Activated CD4-positive, alpha-beta T cell treated with anti-CD3 and anti-CD28 coated beads, Interleukin-2, amount 10 ng/mL, durations not matched to agents 24 days and 14 days (primary cell): ENCODE results near the gene KLHL2. TPM values are rescaled to one million over a fixed set of nuclear protein-coding genes. Genes with fewer than 3 reads are reported as not detected.

Source experiments
- DNase-seq: peaks from one replicate; pipeline ENCODE4 v3.0.0; 2022
- H3K27ac Mint-ChIP-seq: one replicate; pipeline ENCODE4 v1.8.0; 2022; ENCODE audit warnings: mild to moderate bottlenecking, mixed read lengths
- H3K27me3 Mint-ChIP-seq: one replicate; pipeline ENCODE4 v1.8.0; 2022; ENCODE audit warnings: mixed read lengths
- H3K36me3 Mint-ChIP-seq: one replicate; pipeline ENCODE4 v1.8.0; 2022; ENCODE audit warnings: low read depth, mild to moderate bottlenecking, mixed read lengths
- H3K4me1 Mint-ChIP-seq: one replicate; pipeline ENCODE4 v1.8.0; 2021; ENCODE audit warnings: mixed read lengths
- H3K4me3 Mint-ChIP-seq: one replicate; pipeline ENCODE4 v1.8.0; 2022; ENCODE audit warnings: mild to moderate bottlenecking, moderate library complexity, mixed read lengths
- H3K9me3 Mint-ChIP-seq: one replicate; pipeline ENCODE4 v1.8.0; 2021; ENCODE audit warnings: mixed read lengths
- intact Hi-C: fragments of 100-400 bp; cut with micrococcal nuclease; formaldehyde crosslinking; loops from one replicate; pipeline ENCODE4 v1.15.1; 2023
- total RNA-seq: library from RNA; stranded (reverse); gene quantifications from 2 replicates; pipeline ENCODE4 v1.2.3, GENCODE V29; 2022

Gene KLHL2
- total RNA-seq, 1 donor from 2014 or later, result 39.5 TPM

DNA sequence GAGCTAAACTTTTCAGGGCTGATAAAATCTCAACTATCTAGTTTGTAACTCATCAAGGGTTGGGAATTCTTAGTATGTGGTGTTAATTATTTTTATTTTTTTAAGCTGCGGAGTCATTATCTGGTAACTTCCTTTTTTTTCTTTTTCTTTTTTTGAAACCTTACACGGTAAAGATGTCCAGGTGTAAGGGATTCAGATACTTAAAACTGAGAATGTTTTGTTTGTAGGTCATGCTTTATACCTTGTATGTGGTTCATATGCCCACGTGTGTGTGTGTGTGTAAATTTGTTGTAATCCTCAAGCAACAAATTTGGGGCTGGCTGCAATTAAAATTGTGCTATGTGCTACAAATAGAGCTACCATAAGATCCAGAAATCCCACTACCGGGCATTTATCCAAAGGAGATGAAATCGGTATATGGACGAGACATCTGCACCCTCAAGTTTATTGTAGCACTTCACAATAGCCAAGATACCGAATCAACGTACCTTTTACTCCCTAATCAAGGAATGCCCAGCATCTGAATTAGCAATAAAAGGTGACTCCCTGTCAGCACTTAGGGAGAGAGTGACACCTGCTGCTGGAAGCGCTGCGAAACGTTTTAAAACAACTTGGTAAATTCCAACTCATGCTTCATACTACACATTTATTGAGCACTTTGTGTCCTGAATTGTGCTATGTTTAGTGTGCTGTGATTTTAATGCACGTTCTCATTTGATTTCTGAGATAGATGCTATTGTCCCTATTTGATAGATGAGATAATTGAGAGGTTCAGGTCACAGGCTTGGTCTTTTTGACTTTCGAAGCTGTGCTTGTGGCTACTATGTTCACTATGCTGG lies 136.2 kb downstream of the KLHL2 start:
- no peaks in the 10 kb centered on the region for H3K9me3 Mint-ChIP-seq

DNA sequence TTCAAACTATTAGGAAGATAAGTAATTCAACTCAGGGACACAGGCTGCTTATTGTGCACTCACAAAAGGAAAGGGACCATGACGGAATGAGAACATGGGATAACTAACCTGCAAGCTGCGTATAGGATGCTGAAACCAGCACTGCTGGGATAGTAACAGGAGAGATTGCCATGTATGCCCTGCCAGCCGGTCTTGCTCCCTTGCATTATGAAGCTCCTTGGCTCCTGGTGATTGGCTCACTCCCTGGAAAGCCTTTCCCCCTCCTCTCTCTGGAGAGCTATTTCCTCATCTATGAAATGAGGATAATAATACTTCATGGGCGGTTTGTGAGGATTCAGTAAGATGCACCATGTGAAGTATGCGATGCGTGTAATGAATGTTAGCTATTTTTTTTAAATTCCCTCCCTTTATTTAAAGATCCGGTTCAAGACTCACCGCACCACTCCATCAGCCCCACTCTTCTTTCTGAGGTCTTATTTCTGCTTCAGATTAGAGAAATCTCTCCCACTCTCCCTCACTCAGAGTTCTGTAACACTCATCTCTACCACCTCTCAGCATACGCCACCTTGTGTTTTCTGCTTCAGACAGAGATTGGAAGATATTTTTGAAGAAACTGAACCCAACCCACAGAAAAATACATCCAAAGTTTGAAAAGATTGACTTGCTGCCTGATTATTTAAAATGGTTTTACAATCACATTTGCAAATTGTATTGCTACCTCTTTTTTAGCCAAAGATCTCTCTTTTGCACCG lies 138.5 kb downstream of the KLHL2 start:
- no peak for DNase-seq
- Mint-ChIP-seq H3K36me3 (peaks cover 18% of the 10 kb centered on the region), H3K4me1 (peaks cover 2% of the 10 kb centered on the region), H3K9me3 (no peaks in the 10 kb centered on the region), H3K27ac (no peak overlapping the region), H3K4me3 (no peak overlapping the region), H3K27me3 (peaks cover 2% of the 10 kb centered on the region)
- intact Hi-C loops, result no loop called here

More for the DNA sequence above, 136.2 kb downstream of the KLHL2 start:
- H3K36me3 Mint-ChIP-seq, result peaks cover 28% of the 10 kb centered on the region
- peaks cover 2% of the 10 kb centered on the region for H3K4me1 Mint-ChIP-seq
- no peaks in the 10 kb centered on the region for H3K27me3 Mint-ChIP-seq
- H3K4me3 Mint-ChIP-seq, result no peak overlapping the region
- peak; percentile 66 for DNase-seq
- H3K27ac Mint-ChIP-seq, result no peak overlapping the region
- intact Hi-C loops, result loop anchor here (1.0 kb wide), 1 partner anchor 212 kb away; no protein-coding TSS in a partner anchor

DNA sequence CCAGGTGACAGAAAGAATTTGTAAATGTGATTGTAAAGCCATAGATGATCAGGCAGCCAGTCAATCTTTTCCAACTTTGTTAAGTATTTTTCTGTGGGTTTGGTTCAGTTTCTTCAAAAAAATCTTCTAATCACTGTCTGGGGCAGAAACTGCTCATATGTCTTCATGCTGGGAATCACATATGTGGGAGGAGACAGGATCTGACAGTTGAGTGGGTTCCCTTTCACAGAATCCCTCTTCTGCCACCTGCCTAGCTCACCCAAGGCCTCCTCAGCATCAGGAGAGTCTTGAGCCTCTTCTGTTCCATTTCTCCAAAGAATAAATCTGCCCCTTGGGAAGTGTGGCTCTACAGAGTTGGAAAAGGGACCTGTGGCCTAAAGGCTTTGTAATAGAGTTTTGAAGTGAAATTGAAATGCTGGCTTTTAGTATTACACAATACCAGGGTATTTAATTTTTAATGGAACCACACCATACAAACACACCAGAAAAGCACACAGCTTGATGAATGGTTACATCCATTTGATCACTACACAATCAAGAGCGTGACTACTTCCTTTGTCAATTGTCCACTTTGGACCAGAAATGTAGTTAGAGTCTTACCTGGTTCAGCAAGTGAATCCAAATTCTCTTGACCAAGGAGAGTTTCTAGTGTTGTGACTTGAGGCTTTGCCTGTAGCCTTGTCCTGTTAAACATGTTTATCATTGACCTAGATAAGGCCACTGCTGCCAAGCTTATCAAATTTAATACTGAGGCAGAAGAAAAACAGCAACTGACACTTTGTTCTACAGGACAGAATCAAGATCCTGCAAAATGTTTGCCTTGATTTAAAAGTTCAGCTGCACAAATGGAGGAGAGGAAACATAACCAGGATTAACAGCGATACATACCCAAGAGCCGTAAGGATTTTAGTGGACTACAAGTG lies 140.5 kb downstream of the KLHL2 start:
- peaks cover 2% of the 10 kb centered on the region for H3K4me1 Mint-ChIP-seq
- H3K36me3 Mint-ChIP-seq, result peaks cover 8% of the 10 kb centered on the region
- no peaks in the 10 kb centered on the region for H3K9me3 Mint-ChIP-seq
- no peak overlapping the region for H3K27ac Mint-ChIP-seq
- no peak for DNase-seq
- intact Hi-C loops, result no loop called here
- H3K27me3 Mint-ChIP-seq, result peaks cover 6% of the 10 kb centered on the region
- no peak overlapping the region for H3K4me3 Mint-ChIP-seq

DNA sequence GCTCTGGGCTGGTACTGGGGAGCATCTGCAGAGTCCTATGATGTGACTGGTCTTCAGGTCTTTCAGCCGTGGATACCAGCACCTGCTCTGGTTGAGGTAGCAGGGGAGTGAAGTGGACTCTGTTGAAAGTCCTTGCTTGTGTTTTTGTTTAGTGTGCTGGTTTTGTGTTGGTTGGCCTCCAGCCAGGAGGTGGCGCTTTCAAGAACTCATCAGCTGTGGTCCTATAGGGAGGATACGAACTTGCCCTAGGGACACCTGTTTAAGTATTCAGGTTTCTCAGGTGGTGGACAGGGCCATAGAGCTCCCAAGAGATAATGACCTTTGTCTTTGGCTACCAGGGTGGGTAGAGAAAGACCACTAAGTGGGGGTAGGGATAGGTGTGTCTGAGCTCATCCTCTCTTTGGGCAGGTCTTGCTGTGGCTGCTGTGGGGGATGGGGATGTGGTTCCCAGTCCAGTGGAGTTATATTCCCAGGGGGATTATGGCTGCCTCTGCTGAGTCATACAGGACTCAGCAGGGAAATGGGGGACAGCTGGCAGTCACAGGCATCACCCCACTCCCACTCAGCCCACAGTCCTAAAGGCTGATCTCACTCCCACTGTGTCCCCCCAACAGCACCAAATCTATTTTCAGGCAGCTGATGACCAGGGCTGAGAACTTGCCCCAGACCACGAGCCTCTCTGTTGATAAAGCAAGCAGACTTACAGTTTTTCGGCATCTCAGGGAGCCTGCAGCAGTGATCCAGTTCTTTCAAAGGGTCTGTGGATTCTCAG lies 144.2 kb downstream of the KLHL2 start:
- H3K27ac Mint-ChIP-seq, result no peak overlapping the region
- no peaks in the 10 kb centered on the region for H3K4me1 Mint-ChIP-seq
- no peak overlapping the region for H3K4me3 Mint-ChIP-seq
- no peaks in the 10 kb centered on the region for H3K9me3 Mint-ChIP-seq
- intact Hi-C loops, result no loop called here
- DNase-seq, result no peak
- peaks cover 18% of the 10 kb centered on the region for H3K27me3 Mint-ChIP-seq
- no peaks in the 10 kb centered on the region for H3K36me3 Mint-ChIP-seq

DNA sequence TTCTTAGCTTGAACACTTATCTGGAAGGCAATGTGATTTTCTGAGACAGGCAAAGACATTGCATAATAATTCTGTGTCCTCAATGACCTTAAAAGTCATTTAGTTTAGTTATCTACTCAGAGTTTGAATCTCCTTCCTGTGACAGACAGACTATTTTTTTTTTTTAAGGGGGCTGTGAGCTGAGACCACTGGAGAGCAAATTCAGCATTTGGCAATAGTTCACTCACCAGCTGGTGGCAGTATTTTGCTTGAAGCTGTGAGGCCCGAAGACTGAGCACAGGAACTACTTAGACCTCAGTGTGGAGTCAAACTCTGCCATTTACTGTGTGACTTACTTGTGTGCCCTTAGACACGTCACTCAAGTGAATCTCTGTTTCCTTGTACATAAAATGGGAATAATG lies 148.5 kb downstream of the KLHL2 start:
- peaks cover 40% of the 10 kb centered on the region for H3K27me3 Mint-ChIP-seq
- no peak overlapping the region for H3K4me3 Mint-ChIP-seq
- no peaks in the 10 kb centered on the region for H3K4me1 Mint-ChIP-seq
- H3K36me3 Mint-ChIP-seq, result no peaks in the 10 kb centered on the region
- H3K27ac Mint-ChIP-seq, result no peak overlapping the region
- no peak for DNase-seq
- intact Hi-C loops, result loop anchor here (2.0 kb wide), 1 partner anchor 109 kb away; no protein-coding TSS in a partner anchor
- H3K9me3 Mint-ChIP-seq, result no peaks in the 10 kb centered on the region

DNA sequence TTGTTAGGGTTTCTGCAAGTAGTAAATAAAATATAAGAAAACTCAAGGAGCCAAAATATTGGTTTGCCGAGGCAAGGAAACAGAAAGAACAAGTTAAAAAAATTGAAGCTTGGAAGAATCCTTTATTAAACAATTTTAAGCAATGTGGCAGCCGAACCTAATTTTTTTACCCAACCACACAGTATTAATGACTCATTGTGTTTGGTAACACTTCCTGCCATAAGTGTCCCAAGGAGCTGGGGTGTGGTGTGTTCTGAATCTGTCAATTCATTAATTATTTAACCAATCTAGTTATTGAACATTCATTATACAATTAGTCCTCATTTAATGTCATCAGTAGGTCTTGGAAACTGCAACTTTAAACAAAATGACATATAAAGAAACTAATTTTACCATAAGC lies 152.1 kb downstream of the KLHL2 start:
- intact Hi-C loops, result no loop called here
- no peak overlapping the region for H3K27ac Mint-ChIP-seq
- H3K4me1 Mint-ChIP-seq, result peaks cover 2% of the 10 kb centered on the region
- no peaks in the 10 kb centered on the region for H3K36me3 Mint-ChIP-seq
- H3K9me3 Mint-ChIP-seq, result no peaks in the 10 kb centered on the region
- DNase-seq, result no peak
- no peak overlapping the region for H3K4me3 Mint-ChIP-seq
- peaks cover 50% of the 10 kb centered on the region for H3K27me3 Mint-ChIP-seq

DNA sequence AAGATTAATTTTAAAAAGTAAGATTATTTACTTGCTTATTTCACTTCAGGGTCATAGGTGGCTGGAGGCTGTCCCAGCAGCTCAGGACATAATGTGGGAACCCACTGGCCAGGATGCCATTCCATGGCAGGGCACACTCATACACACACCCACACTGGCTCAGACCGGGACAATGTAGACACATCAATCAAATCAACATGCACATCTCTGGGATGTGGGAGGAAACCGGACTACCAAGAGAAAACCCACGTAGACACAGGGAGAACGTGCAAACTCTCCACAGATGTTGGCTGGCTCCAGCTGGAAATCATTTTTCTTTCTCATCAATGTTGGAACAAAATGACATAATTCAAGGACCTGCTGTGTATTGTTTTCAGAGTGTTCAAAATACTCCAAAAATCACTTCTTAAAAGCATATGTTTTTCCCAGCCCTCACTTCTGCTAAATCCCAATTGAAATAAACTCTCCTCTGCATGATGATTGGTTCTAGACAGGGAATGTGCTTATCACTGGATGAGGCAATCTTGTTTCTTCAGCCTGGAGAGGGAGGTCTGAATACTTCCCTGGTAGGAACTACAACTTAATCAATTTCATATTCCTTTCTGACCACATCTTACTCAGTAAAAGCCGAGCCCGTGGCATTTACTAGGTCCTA lies 152.8 kb downstream of the KLHL2 start:
- no peak for DNase-seq
- H3K9me3 Mint-ChIP-seq, result no peaks in the 10 kb centered on the region
- intact Hi-C loops, result no loop called here
- no peak overlapping the region for H3K4me3 Mint-ChIP-seq
- peaks cover 2% of the 10 kb centered on the region for H3K4me1 Mint-ChIP-seq
- H3K27me3 Mint-ChIP-seq, result peaks cover 50% of the 10 kb centered on the region
- no peak overlapping the region for H3K27ac Mint-ChIP-seq
- H3K36me3 Mint-ChIP-seq, result no peaks in the 10 kb centered on the region

DNA sequence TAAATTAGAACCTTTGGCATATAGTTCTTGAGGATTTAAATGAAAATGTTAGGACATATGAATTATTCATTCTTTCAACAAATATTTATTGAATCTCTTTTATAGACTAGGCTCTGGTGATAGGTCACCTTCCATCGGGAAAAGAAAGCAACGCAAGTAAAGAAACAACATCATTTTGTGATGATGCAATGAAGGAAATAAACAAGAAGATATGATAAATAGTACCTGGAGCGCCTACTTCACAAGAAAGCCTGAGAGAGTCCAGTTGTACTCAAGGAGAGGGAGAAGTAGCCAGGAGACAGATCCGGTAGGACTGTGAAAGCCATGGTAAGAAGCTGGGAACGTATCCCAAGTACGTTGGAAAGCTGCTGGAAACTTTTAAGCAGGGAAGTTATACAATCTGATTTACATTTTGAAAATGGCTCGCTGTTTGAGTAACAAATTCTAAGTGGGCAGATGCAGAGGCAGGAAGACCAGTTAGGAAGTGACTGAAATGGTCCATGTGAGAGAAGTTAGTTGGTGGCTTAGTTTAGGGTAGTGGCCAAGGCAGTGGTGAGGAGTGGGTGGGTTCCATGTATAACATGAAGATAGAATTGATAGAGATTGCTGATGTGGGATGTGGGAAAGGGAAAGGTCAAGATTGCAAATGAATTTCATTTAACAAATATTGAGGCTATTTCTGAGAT lies 153.8 kb downstream of the KLHL2 start:
- Mint-ChIP-seq H3K36me3 (no peaks in the 10 kb centered on the region), H3K4me1 (peaks cover 2% of the 10 kb centered on the region), H3K9me3 (no peaks in the 10 kb centered on the region), H3K27ac (no peak overlapping the region), H3K27me3 (peaks cover 40% of the 10 kb centered on the region), H3K4me3 (no peak overlapping the region)
- DNase-seq, result no peak
- intact Hi-C loops, result no loop called here

DNA sequence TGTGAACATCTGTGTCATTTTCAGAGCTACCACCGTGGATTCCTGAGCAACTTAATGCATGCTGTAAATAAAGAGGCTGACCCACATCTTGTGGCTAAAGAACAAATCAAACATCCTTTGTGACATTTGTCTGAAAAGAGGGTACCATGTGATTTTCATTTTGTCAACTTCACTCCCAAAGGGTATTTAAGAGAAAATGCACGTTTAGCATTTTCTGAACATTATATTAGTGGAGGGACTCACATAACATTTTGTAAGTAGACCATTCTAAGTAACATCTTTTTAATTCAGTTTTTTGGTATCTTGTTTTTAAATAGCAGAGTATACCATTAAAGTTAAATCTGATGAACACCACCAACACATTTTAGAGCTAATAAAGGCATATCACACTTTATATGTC lies 154.4 kb downstream of the KLHL2 start:
- intact Hi-C loops, result no loop called here
- Mint-ChIP-seq H3K4me1 (peaks cover 2% of the 10 kb centered on the region), H3K36me3 (no peaks in the 10 kb centered on the region), H3K27me3 (peaks cover 39% of the 10 kb centered on the region), H3K27ac (no peak overlapping the region), H3K9me3 (no peaks in the 10 kb centered on the region), H3K4me3 (no peak overlapping the region)
- no peak for DNase-seq

DNA sequence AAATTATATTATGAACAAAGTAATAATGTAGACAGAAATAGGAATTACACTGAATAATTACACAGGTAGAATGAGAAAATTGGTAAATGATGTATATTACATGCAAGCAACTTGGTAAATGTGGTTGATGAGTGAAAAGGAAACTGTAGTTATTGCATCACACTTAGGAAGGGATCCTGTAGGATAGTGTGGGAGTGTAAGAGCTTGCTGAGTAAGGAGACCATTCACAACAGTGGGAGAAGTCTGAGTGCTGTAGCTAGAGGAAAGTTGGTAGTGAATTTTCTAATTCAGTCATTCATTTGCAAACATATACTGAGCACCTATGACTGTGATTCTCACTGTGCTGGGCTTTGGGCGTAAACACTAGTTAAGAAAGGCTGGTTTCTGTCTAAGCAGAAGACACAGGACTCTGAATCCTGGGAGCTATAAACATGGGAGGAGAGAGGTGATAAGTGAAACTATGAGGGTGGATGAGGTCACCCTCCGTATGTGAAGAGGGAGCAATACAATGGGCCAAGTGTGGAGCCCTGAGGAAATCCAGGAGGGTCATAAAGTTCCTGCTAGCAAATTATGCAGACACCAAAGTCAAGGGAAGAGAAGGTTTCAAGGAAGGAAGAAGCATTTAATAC lies 157.2 kb downstream of the KLHL2 start:
- H3K36me3 Mint-ChIP-seq, result no peaks in the 10 kb centered on the region
- no peaks in the 10 kb centered on the region for H3K9me3 Mint-ChIP-seq
- no peak overlapping the region for H3K27ac Mint-ChIP-seq
- no peak for DNase-seq
- intact Hi-C loops, result no loop called here
- peaks cover 24% of the 10 kb centered on the region for H3K27me3 Mint-ChIP-seq
- H3K4me1 Mint-ChIP-seq, result peaks cover 2% of the 10 kb centered on the region
- H3K4me3 Mint-ChIP-seq, result no peak overlapping the region

DNA sequence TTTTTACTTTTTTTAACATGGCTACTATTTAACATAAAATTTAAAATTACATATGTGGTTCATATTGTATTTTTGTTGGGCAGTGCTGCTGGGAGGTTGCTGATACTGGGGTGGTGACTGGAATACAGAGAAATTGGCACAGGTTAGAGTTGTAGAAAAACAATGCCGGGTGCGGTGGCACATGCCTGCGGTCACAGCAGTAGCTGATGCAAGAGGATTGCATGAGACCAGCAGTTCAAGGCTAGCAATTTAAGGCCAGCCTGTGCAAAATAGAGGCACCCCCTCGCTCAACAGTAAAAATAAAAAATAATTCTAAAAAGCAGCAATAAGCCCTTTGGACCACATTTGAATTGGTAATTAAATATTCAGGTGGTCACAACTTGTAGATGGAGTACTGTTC lies 159.7 kb downstream of the KLHL2 start:
- Mint-ChIP-seq H3K36me3 (no peaks in the 10 kb centered on the region), H3K4me1 (no peaks in the 10 kb centered on the region), H3K27me3 (peaks cover 16% of the 10 kb centered on the region), H3K4me3 (no peak overlapping the region), H3K27ac (no peak overlapping the region), H3K9me3 (no peaks in the 10 kb centered on the region)
- no peak for DNase-seq
- intact Hi-C loops, result no loop called here

DNA sequence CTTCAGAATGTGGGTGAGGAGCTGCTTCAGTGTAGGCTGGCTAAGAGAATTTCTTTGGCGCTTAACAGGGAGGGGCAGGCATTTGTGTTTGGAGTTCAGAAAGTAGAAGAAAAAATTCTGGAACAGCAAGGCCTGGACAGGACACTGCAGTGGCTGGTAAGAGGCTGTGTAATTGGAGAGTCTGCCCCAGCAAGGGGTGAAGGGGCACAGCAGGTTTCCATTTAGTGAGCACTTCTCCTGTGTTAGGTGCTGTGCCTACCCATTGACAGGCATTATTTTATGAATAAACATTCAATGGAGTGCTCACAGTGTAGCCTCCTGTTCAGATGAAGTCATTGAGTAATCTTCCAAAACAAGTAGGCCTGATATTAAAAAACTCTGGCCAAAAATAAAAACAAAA lies 160.8 kb downstream of the KLHL2 start:
- Mint-ChIP-seq H3K4me1 (no peaks in the 10 kb centered on the region), H3K4me3 (no peak overlapping the region), H3K9me3 (no peaks in the 10 kb centered on the region), H3K36me3 (no peaks in the 10 kb centered on the region), H3K27ac (no peak overlapping the region), H3K27me3 (peaks cover 20% of the 10 kb centered on the region)
- intact Hi-C loops, result no loop called here
- no peak for DNase-seq
